VCaP (cell line): ENCODE measurements around the gene MAP6.

Experiments
- H3K27ac ChIP-seq: fragments of 450-650 bp; 2 replicates; pipeline ENCODE4 v1.5.1; 2017
- TF ChIP-seq, protein P1 (sequence below): fragments of 450-650 bp; conservative IDR thresholded peaks from 2 replicates; pipeline ENCODE4 v1.5.1; 2017; ENCODE audit warnings: mild to moderate bottlenecking, moderate library complexity

Gene MAP6

DNA sequence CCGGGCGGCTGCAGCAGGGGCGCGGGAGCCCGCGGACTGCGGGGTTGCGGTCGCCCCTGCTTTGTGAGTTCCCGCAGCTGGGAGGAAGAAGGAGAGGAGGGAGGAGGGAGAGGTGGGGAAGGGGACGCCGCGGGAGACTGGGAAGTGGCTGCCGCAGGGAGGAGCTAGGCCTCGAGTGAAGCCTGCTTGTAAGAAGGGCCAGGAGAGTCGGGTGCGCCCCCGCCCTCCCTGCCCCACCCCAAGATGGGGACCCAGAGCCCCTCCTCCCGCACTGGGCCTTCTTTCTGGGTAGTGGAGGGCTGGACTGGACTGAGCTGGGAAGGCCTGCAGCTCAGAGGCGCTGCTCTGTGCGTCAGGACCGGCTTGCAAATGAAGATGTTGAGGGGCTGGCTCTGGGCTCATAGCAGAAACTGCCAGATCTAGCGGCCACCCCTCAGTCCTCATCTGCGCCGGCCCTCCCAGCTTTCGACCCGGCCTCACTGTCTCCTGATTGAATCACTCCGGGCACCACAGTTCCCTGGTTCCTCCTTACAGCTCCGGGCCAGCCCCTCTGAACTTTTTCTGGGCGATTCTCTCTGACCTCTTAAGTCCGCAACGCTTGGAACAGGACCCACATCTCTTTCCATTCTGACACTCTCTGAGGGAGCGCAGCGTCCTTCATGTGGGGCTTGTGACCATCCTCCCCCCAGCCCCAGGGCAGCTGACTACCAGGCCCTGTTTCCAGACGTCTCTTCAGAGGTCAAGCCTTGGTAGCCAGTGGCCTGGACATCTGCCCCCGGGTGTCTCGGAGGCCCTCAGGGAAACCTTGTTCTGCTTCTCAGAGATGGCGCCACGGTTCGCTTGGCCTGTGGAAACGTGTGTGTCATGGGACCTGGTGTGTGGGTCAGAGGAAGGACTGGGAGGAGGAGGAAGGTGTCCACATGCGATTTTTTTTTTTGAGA is 84.8 kb downstream of the MAP6 start:
- TF ChIP-seq, protein P1, sequence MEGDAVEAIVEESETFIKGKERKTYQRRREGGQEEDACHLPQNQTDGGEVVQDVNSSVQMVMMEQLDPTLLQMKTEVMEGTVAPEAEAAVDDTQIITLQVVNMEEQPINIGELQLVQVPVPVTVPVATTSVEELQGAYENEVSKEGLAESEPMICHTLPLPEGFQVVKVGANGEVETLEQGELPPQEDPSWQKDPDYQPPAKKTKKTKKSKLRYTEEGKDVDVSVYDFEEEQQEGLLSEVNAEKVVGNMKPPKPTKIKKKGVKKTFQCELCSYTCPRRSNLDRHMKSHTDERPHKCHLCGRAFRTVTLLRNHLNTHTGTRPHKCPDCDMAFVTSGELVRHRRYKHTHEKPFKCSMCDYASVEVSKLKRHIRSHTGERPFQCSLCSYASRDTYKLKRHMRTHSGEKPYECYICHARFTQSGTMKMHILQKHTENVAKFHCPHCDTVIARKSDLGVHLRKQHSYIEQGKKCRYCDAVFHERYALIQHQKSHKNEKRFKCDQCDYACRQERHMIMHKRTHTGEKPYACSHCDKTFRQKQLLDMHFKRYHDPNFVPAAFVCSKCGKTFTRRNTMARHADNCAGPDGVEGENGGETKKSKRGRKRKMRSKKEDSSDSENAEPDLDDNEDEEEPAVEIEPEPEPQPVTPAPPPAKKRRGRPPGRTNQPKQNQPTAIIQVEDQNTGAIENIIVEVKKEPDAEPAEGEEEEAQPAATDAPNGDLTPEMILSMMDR, result no peak
- H3K27ac ChIP-seq, result peak overlapping the region; percentile 89

- TF ChIP-seq, protein P1, result peak; percentile 69
- peak overlapping the region; percentile 89 for H3K27ac ChIP-seq
Observed at GRCh38 chr11:75582895-75583717, 85.7 kb downstream of the MAP6 start.

- peak overlapping the region; percentile 89 for H3K27ac ChIP-seq
- TF ChIP-seq, protein P1, result no peak
Observed at GRCh38 chr11:75582506-75582894, 86.3 kb downstream of the MAP6 start.

DNA sequence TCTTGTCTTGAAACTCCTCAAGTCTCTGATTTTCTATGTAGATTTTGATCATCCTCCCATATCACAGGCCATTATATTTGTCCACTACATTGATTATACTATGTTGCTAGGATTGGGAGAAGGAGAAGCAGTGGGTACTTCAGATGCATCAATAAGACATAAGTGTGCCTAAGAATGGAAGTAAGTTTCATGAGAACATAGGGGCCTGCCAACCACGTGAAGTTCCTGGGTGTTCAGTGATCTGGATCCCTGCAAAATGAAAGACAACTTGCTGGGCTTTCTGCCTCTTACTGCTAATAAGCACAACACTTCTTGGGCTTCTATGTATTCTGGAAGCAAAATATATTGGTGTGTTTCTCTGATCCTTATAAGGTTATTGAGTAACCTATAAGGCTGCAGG is 89.0 kb downstream of the MAP6 start:
- TF ChIP-seq, protein P1, result no peak
- H3K27ac ChIP-seq, result no peak overlapping the region

GRCh38 chr11:75578977-75579376 is 89.9 kb downstream of the MAP6 start:
- H3K27ac ChIP-seq, result no peak overlapping the region
- TF ChIP-seq, protein P1, result no peak

- TF ChIP-seq, protein P1, result peak; percentile 71
- H3K27ac ChIP-seq, result no peak overlapping the region
Observed at GRCh38 chr11:75577207-75577606, 91.6 kb downstream of the MAP6 start.

GRCh38 chr11:75576499-75576918 is 92.3 kb downstream of the MAP6 start:
- H3K27ac ChIP-seq, result no peak overlapping the region
- TF ChIP-seq, protein P1, result no peak
